HFFc6 (cell line): ENCODE results near the gene AMN. TPM values are rescaled to one million over a fixed set of nuclear protein-coding genes. Genes with fewer than 3 reads are reported as not detected.

Experiments
- DNase-seq: peaks from one replicate; pipeline ENCODE4 v3.0.0-alpha.2; 2018
- H3K27ac Mint-ChIP-seq: 2 replicates; pipeline ENCODE4 v1.8.0; 2020; ENCODE audit warnings: mild to moderate bottlenecking, mixed read lengths
- H3K27me3 Mint-ChIP-seq: 2 replicates; pipeline ENCODE4 v1.8.0; 2021; ENCODE audit warnings: mild to moderate bottlenecking, moderate library complexity, mixed read lengths; ENCODE audit not compliant: insufficient read depth
- H3K36me3 Mint-ChIP-seq: 2 replicates; pipeline ENCODE4 v1.8.0; 2021; ENCODE audit warnings: low read depth, mixed read lengths
- H3K4me1 Mint-ChIP-seq: 2 replicates; pipeline ENCODE4 v1.8.0; 2020; ENCODE audit warnings: low read depth, mixed read lengths
- H3K4me3 Mint-ChIP-seq: 2 replicates; pipeline ENCODE4 v1.8.0; 2020; ENCODE audit warnings: mild to moderate bottlenecking, moderate library complexity, mixed read lengths
- H3K9me3 Mint-ChIP-seq: 2 replicates; pipeline ENCODE4 v1.8.0; 2020; ENCODE audit warnings: mild to moderate bottlenecking, mixed read lengths
- CTCF ChIP-seq: fragments of 200-600 bp; sonication (generic); IDR thresholded peaks from 2 replicates; pipeline ENCODE4 v1.5.0; 2021; ENCODE audit warnings: antibody characterized with exemption, mild to moderate bottlenecking
- total RNA-seq, 6 experiments: library from RNA; stranded (reverse); fragmentation: NEBNext Ultra II Directional; extraction: Animal tissue kit (Norgen Biotek cat#: 25700); gene quantifications; 2 replicates in 1 of 6; 3 replicates in 5 of 6; pipeline ENCODE4 v1.2.3, GENCODE V29; 2021

Gene AMN
- total RNA-seq, 6 experiments from 2014 or later, result not detected

DNA sequence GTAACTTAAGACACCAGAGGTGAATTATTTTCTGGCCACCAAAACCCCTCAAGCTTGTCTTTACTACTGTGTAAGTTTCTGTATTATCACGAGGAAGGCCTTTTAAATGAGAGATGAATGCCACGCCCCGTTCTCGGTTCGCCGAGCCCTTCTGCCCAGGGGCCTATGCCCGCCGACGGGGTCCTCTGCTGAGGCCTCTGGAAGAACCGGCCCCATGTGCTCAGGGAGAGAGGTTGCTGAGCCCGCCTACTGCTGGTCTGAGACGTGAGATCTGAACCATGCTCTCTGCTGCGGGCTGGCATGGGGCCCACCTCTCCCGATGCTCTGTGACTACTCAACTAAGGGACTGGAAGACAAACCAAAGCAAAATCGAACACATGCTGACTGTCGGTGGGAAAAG lies 21.0 kb downstream of the AMN start:
- Mint-ChIP-seq H3K27me3 (peaks cover 8% of the 10 kb centered on the region), H3K4me1 (no peaks in the 10 kb centered on the region), H3K9me3 (no peaks in the 10 kb centered on the region), H3K27ac (no peak overlapping the region), H3K36me3 (peaks cover 21% of the 10 kb centered on the region), H3K4me3 (no peak overlapping the region)
- DNase-seq, result no peak
- TF ChIP-seq CTCF, result no peak

- no peak for DNase-seq
- no peak for TF ChIP-seq CTCF
- Mint-ChIP-seq H3K4me1 (peaks cover 4% of the 10 kb centered on the region), H3K36me3 (peaks cover 23% of the 10 kb centered on the region), H3K4me3 (no peak overlapping the region), H3K27me3 (peaks cover 8% of the 10 kb centered on the region), H3K9me3 (no peaks in the 10 kb centered on the region), H3K27ac (no peak overlapping the region)
Observed at GRCh38 chr14:102943979-102944378, 21.5 kb downstream of the AMN start.

DNA sequence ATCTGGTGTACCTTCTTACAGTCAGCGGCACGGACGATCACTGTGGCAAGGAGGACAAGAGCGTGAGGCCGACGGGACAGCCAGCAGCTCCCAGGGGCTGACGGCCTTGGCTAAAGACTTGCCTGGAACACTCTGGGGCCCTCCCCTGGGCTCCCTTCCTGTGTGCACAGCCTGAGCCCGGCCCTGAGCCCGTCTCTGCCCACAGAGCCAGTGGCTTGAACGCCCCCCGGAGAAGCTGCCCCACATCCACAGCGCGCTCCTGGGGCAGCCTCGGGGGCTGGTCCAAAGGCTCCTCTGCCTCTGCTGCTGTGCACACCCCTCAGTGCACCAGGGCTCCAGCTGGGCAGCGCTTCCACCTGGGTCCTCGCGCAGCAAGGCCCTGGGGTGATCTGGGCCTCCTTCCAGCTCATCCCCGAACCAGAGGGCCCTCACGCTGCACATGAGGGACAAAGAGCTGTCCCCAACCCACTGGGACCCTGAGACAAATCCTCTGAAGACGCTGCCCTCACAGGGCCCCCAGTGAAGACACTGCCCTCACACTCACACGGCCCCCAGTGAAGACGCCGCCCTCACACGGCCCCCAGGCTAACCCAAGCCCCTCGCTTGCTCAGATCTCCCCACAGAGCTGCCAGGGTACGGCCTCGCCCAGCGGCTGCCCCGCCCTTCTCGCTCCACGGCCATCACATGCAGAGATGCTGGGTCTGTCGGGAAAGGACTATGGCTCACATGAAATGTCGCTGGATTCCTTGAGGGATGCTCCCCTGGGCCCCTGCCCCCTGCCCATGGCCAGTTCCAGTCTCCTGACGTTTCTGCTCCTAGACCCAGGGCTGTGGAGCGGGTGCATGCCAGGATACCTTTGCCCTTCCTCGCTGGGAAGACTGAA lies 22.2 kb downstream of the AMN start:
- TF ChIP-seq CTCF, result no peak
- no peaks in the 10 kb centered on the region for H3K9me3 Mint-ChIP-seq
- no peak for DNase-seq
- no peak overlapping the region for H3K27ac Mint-ChIP-seq
- peaks cover 11% of the 10 kb centered on the region for H3K4me1 Mint-ChIP-seq
- no peak overlapping the region for H3K4me3 Mint-ChIP-seq
- peaks cover 30% of the 10 kb centered on the region for H3K36me3 Mint-ChIP-seq
- H3K27me3 Mint-ChIP-seq, result peaks cover 8% of the 10 kb centered on the region

GRCh38 chr14:102945346-102946130 lies 23.1 kb downstream of the AMN start:
- Mint-ChIP-seq H3K9me3 (no peaks in the 10 kb centered on the region), H3K4me1 (peaks cover 12% of the 10 kb centered on the region), H3K36me3 (peaks cover 29% of the 10 kb centered on the region), H3K27me3 (peaks cover 9% of the 10 kb centered on the region), H3K4me3 (no peak overlapping the region), H3K27ac (no peak overlapping the region)
- TF ChIP-seq CTCF, result no peak
- DNase-seq, result no peak

GRCh38 chr14:102947321-102948103 lies 25.0 kb downstream of the AMN start:
- no peak for TF ChIP-seq CTCF
- peaks cover 6% of the 10 kb centered on the region for H3K27me3 Mint-ChIP-seq
- H3K4me1 Mint-ChIP-seq, result peaks cover 12% of the 10 kb centered on the region
- H3K36me3 Mint-ChIP-seq, result peaks cover 28% of the 10 kb centered on the region
- DNase-seq, result no peak
- peak overlapping the region; percentile 49 for H3K27ac Mint-ChIP-seq
- no peak overlapping the region for H3K4me3 Mint-ChIP-seq
- H3K9me3 Mint-ChIP-seq, result no peaks in the 10 kb centered on the region
